Posterior vena cava (tissue), 2 donors: ENCODE measurements around the gene RAB3IP. TPM values are rescaled to one million over a fixed set of nuclear protein-coding genes. Genes with fewer than 3 reads are reported as not detected.
A peak's percentile ranks its signal among the peaks of the same experiment; 100 is the strongest.

Source experiments
- DNase-seq: peaks from one replicate; pipeline ENCODE4 v3.0.0-alpha.2; 2020; ENCODE audit warnings: low spot score
- intact Hi-C, 2 donors: fragments of 100-400 bp; cut with DNase I; formaldehyde crosslinking; loops; one replicate each; pipeline versions ENCODE4 v1.14.1 to v1.14.2; 2022 to 2023
- long read RNA-seq, 2 donors: library from polyadenylated mRNA; unstranded; transcript quantifications; one replicate each; pipeline ENCODE4 v2.0.0, GENCODE V29; 2020 to 2021
- total RNA-seq, 2 donors: library from RNA; stranded (reverse); fragmentation: NEBNext Ultra II Directional; extraction: Animal tissue kit (Norgen Biotek cat#: 25700); gene quantifications; one replicate each; pipeline ENCODE4 v1.2.1, GENCODE V29; 2021
- donor health status: DM: yes; HTN: yes; CAD: no.
- donor health status: DM: yes; HTN: yes; CAD: no.

RAB3IP gene
- 10 to 100 TPM in 1 of 2 donors, 1 to 10 TPM in 1; 6.2 to 12.1 TPM for total RNA-seq
- long read RNA-seq, donor 1, partial matches to known transcripts = 0 of 1 reads
- long read RNA-seq, donor 1, other reads (novel, unspliced or antisense) = 1 of 1 reads
- long read RNA-seq, donor 2, transcript RAB3IP-201 (11 exons, 3,690 nt) = major isoform, 12 of 13 reads
- long read RNA-seq, donor 2, partial matches to known transcripts = 0 of 13 reads
- long read RNA-seq, donor 2, other reads (novel, unspliced or antisense) = 1 of 13 reads

GRCh38 chr12:69738351-69739286 is at the start of gene RAB3IP:
RAB3IP (plus strand) TSS chr12:69738860; CDS start chr12:69755409, 16,549 bp downstream.
- intact Hi-C loops = no loop called here
- peak; percentile 94 for DNase-seq

- intact Hi-C loops = no loop called here
These were observed 49.0 kb upstream of the RAB3IP start for GRCh38 chr12:69689638-69690037.

GRCh38 chr12:69694123-69694522 is 44.5 kb upstream of the RAB3IP start:
- intact Hi-C loops = no loop called here
- no peak for DNase-seq

More at GRCh38 chr12:69689638-69690037, 49.0 kb upstream of the RAB3IP start:
- DNase-seq = no peak

GRCh38 chr12:69698054-69698453 is 40.6 kb upstream of the RAB3IP start:
- DNase-seq = no peak
- intact Hi-C loops = no loop called here

- DNase-seq = no peak
- intact Hi-C loops = no loop called here
These were observed 39.7 kb upstream of the RAB3IP start, which contains the start of gene BEST3 for GRCh38 chr12:69698769-69699540. BEST3 (minus strand) TSS chr12:69699303; CDS start chr12:69697798, 1,505 bp downstream.

GRCh38 chr12:69701826-69702225 is 36.8 kb upstream of the RAB3IP start:
- no peak for DNase-seq
- intact Hi-C loops = no loop called here

- intact Hi-C loops = no loop called here
- no peak for DNase-seq
These were observed 35.5 kb upstream of the RAB3IP start for GRCh38 chr12:69703146-69703642.

- DNase-seq = no peak
- intact Hi-C loops = no loop called here
These were observed 34.3 kb upstream of the RAB3IP start for GRCh38 chr12:69704357-69704756.

GRCh38 chr12:69708649-69709048 is 30.0 kb upstream of the RAB3IP start:
- intact Hi-C loops = no loop called here
- DNase-seq = no peak

- intact Hi-C loops = no loop called here
- no peak for DNase-seq
These were observed 25.8 kb upstream of the RAB3IP start for GRCh38 chr12:69712826-69713225.

GRCh38 chr12:69714542-69714941 is 24.1 kb upstream of the RAB3IP start:
- no peak for DNase-seq
- intact Hi-C loops = no loop called here

GRCh38 chr12:69719336-69720316 is 19.0 kb upstream of the RAB3IP start:
- intact Hi-C loops = no loop called here
- DNase-seq = no peak

GRCh38 chr12:69720750-69721149 is 17.9 kb upstream of the RAB3IP start:
- DNase-seq = no peak
- intact Hi-C loops = no loop called here

GRCh38 chr12:69726922-69727321 is 11.7 kb upstream of the RAB3IP start:
- intact Hi-C loops = no loop called here
- DNase-seq = no peak

- intact Hi-C loops = no loop called here
- DNase-seq = no peak
These were observed 6.6 kb upstream of the RAB3IP start for GRCh38 chr12:69732088-69732487.

GRCh38 chr12:69733638-69734037 is 5.0 kb upstream of the RAB3IP start:
- DNase-seq = no peak
- intact Hi-C loops = no loop called here

GRCh38 chr12:69739287-69740191 is 879 bp downstream of the RAB3IP start:
- peak; percentile 81 for DNase-seq
- intact Hi-C loops = no loop called here
